GM10847 (cell line): ENCODE measurements around the gene FBXO9.

ENCODE experiments used
- POLR2A ChIP-seq: IDR thresholded peaks from 2 replicates; pipeline ENCODE4 v1.6.1; 2011; ENCODE audit not compliant: insufficient read length; ENCODE audit errors: extremely low read depth

The FBXO9 gene

DNA sequence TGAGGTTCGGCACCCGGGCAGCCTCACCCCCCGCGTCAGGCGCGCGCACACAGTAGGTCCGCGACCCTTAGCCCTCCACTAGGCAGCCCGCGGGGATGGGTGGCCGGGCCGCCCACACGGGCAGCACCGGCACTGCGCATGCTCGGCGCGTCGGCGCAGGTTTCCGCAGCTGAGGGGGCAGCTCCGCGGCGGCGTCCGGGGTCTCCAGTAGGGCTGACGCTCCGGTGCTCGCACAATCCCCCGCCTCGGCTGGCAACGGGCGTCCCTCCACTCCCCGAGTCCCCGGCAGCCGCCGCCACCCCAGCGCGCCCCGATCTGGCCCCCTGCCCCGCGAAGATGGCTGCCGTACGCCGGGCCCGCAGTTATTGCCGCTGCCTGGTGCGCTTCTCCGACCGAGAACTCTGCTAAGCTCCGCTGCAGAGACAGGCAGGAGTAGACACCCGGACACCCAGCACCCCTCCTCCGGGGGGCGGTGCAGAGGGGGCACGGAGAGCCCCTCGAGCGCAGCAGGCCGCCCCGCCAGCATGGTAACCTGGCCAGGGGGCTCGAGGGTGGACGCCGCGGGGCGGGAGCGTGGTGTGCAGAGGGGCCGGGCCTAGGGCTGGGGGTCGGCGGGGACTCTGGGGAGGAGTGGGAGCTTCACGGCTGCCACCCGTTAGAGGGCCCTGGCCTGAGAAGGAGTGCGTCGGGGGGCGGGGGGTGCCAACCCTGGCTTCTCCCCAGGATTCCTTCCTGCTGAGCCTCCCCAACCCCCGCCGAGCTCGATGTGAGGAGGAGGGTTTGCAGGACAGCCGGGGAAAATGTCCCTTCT is at the start of gene FBXO9:
Gene FBXO9 (plus strand): TSS at position 139 of the 811 bp plus-strand sequence. CDS start 386 bp downstream, at position 525.
- TF ChIP-seq POLR2A = peak; percentile 61

DNA sequence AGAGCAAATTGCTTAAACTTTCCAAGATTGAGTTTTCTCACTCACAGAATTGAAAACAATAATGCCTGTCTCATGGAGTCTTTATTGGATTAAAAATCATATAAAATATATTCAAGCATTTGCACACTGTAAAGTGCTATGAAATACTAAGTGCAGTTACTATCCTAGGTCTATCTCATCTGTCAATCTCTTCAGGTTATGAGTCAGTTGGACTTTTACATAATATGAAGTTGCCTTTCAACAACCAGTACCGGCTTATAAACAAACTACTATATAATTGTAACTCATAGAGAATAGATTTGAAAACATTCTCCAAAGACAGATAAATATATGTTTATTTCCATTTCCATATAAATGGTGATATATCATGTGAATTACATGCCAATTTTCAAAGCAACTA is 49.7 kb upstream of the FBXO9 start:
- TF ChIP-seq POLR2A = no peak

DNA sequence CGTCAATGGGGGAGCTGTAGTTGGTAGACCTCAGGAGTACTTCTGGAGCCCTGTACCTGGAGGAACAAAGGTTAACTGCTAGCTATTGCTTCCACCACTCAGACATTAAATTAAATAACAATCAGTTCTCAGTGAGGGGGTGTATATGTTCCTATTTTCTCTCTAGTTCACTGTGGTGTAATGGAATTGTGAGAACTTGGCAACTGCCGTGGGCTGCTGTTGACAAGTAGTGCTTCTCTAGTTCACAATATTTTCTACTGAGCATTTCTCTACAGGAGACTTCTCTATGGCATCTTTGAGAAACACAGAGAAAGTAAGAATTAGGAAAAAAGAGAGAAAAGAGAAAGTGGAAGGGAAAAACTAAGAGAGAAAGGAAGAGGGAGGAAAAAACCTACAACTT is 46.8 kb upstream of the FBXO9 start:
- no peak for TF ChIP-seq POLR2A

DNA sequence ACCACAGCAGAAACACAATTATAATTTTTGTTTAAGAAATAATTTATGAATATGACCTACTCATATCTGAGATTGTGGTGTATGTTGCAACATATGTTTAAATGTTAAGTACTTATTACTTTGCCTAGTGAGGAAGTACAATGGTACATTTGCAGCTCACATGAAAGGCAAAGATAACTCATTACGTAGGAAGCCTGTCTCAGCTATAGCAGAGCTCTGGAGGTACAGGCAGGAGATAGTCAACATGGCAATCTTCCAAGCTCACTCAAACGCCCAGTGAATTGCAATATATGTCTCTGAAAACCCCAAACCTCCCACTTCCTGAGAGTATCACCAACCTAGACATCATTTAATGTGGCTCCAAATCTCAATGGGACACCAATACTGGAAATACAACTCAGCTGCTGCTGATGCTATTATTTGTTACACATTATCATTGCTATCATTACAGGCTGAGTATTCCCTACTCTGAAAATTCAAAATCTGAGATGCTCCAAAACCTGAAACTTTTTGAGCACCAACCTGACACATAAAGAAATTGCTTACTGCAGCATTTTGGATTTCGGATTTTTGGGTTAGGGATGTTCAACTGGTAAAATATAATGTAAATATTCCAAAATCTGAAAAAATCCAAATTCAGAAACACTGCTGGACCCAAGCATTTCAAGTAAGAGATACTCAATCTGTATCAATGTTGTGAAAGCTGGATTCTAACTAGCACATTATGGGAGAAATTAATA is 45.0 kb upstream of the FBXO9 start:
- no peak for TF ChIP-seq POLR2A

DNA sequence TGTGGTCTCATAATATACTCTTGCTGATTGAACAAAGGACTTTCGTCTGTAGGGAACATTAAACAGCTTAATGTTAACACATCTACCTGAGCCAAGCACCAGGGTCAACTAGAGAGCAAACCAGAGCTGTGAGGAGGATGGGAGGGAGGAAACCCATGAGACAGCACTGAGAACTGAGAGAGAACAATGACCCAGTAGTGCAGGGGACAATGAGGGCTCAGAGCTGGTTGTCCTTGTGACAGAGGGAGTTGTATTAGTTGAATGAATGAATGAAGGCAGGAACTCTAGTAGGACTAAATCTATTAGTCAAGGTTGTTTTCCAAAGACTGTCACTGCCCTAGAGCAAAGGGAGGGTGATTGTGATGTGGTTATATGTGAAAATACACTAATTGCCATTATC is 41.9 kb upstream of the FBXO9 start:
- no peak for TF ChIP-seq POLR2A

DNA sequence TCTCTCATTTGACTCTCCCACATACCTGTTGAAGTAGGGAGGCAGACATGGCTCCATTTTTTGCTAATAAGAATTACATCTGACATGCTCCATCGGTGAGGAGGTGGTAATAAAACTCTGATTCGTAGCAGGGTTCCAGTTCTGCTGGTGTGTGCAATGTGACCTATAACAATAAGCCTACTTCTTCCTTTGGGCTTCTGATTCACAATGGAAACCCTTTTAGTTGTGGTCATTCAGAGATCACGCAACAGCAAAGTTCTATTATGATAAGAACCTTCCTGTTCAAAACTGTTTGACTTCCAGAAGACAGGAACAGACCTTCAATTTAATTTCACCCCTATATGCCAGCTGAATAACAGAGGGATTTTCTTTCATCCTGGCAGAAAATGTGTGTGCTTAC is 38.7 kb upstream of the FBXO9 start:
- no peak for TF ChIP-seq POLR2A

DNA sequence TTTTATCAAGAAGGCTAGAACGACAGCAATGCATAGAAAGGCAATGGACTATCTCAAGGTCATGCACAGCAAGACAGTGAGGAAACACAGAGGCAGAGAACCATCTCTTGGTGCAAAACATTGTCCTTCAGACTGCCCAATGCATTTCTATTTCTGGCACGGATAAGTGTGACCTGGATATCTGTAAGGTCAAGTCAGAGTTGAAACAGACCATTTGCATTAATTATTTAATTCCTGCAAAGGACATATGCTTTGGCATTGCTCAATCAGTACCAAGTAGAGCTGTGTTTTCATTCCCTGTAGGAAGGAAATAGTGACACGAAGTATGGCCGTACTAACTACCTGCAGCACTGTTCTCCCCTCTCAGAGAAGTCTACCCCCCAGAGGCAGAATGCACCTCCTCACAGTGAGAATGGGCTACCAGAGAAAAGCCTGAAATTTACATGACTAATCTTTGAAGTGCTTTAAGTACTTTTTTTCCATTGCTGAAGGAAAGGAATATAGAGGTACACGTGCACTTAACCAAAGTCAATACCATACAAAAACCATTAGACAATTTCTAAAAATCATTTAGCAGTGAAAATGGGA is 38.0 kb upstream of the FBXO9 start:
- no peak for TF ChIP-seq POLR2A

DNA sequence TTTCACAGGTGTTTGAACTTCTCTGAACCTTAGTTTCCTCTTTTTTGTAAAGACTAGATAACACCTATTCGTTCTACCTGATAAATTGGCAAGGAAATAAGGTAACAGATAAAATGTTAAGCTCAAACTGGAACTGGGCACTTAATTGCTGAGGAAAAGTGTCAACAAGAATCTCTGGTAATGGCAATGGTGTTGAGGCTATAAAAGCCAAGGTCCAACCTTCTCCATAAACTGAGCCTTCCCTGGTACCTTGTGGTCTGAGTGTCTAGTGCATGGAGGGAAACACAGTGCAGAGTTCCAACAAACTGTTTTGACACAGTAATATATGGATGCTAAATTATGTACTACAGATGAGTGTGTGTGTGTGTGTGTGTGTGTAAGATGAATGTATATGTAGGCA is 36.7 kb upstream of the FBXO9 start:
- no peak for TF ChIP-seq POLR2A

DNA sequence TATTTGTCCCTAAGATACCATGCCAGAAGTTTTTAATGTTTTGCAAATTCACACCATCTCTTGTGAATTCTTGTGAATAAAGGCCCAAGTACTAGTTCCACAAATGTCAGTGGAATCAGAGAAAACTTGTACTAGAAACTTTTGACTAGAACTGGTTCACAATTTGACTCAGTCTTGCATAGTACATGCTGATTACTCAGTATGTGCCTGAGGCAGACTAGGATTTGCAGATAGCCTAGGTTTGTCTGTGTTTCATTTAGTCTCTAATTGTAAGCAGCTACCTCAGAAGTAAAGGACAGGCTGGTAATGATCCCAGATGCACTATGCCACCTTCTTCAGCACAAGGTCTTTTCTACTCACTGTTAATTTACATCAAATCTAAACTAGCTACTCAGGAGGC is 35.9 kb upstream of the FBXO9 start:
- TF ChIP-seq POLR2A = no peak

DNA sequence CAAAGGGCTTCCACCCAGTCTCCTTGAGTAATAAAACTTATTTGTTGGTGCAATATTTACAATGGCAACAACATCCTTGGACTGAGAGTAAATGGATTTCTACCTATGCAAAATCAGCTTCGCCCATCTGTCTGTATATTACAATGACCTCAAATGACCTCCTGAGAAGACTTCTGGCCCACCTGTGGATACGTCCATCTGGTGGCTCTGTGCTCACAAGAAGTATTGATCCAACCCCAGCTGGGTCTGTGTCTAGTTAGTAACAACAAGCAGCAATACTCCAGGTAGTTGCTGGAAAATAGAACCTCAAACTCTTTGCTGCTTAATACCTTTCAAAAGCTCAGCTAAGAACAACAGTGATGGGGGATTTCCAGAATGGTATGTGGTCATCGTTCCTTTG is 35.4 kb upstream of the FBXO9 start:
- TF ChIP-seq POLR2A = no peak

DNA sequence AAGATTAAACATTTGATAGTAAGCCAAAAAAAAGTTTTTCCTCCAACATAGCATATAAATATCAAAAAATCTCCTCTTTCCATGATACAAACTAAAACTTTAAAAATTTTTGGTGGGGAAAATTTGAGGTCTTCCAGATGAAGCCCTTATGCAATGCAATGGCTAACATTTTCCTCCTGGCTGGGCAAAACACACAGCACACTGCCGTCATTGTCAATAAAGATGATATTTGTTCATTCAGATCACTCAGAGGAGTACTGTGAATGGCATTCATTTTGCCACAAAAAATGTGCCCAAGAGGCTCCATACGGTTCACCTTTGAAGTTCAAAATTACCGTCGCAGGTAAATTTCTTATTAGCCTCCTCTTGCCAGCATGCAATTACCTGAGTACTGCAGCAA is 33.9 kb upstream of the FBXO9 start:
- no peak for TF ChIP-seq POLR2A

DNA sequence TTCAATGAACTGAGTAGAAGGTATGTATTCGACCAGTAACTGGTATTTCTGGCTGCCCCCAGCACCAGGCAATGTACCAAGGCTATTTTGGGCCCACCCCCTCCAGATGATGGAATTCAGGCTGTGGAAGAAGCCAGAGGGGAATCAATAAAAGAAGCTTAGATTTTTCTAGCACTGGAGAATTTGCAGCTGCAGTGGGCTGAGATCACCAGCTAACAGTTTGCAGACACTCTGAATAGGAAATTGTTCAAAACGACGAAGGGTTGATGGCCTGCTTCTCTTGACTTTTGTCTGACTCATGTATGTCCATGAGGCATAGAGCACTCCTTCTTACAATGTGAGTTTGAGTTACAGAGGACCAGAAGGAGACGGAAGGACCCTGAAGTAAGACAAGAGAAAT is 32.4 kb upstream of the FBXO9 start:
- no peak for TF ChIP-seq POLR2A

DNA sequence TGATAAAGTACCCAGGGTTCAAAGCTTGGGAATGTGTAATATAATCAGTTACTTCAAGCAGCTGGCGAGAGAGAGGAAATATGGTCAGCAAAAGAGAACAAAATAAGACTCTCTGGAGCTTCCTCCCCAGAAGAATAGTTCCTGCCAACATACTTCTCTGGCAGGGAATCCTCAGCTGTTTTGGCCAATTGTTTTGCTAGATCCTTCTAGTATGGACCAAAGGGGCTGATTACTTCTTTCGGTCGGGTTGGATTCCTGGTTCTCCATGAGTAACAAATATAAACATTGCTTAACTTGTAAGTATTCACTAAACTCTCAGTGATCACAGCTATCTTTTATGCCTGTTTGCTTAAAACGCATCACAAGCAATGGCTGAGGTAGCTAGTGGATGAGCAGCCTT is 31.4 kb upstream of the FBXO9 start:
- no peak for TF ChIP-seq POLR2A

DNA sequence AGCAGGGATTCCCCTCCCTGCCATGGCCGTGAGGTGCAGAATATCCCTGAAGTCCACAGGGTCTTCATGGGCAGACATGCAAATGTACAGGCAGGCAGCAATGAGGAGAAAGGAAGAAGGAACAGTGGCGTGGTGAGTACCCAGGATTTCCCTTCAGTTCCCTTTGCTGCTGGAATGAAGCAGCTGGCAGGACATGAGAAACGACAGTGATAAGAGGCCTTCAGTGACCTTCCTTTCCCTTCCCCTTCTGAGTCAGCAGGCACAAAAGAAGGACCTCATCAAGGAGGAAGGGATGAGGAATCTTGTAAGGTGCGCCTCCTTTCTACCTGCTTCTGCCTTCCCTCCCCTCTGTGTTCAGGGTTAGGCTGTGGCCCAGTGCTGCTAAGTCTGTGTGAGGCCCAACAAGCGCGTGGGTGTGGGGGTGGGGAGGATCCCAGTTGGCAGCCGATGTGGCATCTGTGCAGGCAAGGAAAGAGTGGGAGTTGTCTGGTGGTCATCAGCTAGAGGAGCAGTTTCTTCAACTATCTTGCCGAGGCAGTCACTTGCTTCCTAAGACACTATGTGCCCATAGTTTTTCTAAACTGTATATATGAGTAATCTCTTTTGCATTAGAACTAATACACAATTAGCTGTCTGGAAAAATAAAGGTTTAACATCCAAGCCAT is 29.5 kb upstream of the FBXO9 start:
- TF ChIP-seq POLR2A = no peak

DNA sequence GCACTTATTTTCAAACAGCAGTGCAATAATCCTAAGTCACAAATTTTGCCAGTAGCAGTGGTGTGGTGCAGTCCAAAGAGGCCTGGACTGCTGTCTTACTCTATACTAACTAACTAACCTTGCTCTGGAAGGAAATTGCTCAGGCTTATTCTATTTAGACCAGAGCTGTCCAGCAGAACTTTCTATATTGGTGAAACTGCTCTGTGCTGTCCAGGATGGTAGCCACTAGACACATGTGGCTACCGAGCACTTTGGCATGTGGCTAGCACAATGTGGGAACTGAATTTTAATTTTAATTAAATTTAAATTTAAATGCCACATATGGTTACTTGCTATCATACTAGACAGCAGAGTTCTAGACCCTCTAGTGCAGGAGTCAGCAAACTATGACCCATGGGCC is 27.1 kb upstream of the FBXO9 start:
- TF ChIP-seq POLR2A = no peak

DNA sequence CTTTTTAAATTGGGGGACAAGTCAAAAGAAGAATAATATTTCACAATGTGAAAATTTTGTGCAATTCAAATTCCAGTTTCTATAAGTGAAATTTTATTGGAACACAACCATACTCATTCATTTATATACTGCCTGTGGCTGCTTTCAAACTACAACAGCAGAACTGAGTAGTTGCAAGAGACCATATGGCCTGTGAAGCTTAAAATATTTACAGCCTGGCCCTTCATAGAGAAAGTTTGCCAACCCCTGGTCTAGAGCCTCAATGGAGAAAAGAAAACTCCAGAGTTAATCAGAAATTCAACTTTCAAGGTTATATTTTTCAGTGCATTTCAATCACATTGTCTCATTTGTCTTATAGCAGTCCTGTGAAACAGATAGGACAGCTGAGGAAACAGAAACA is 26.6 kb upstream of the FBXO9 start:
- no peak for TF ChIP-seq POLR2A
